Measurements from ENCODE around the gene ITGA1. TPM values are rescaled to one million over a fixed set of nuclear protein-coding genes. Genes with fewer than 3 reads are reported as not detected.

ITGA1 gene
- total and polyA plus RNA-seq, 2 of the 8 experiments (the other 6 are each of a cell fraction or from before 2014, with no cell fraction given) = 2.3 to 9.0 TPM

DNA sequence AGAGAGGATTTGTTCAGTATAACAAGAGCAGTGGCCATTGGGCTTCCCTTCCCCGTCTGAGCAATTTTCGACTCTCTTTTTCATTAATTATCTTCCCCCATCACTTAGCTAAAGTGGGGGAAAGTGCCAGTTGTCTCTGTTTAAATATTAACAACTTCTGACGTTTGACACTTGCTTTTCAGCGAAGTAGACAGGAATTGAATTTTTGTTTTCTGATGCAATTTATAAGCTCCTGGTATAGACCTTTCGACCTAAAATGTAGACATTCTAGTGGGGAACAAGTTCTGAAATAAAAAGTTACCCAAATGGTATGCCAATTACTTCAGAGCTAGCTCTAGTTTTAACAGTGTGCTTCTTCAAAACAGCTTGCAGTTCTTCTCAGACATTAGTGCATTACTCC, 100.6 kb downstream of the ITGA1 start:
- Histone ChIP-seq H2BK15ac (ENCODE audit: low read length) (no peak overlapping the region), H2AK5ac (ENCODE audit: low read depth, low read length) (no peak overlapping the region), H3K4ac (replicated peaks; ENCODE audit: insufficient read length, low read depth, low read length) (no peak overlapping the region), H2BK5ac (ENCODE audit: low read depth, low read length) (no peak overlapping the region), H3K4me3 (ENCODE audit: extremely low read depth in 1 of 4, insufficient read depth in 2 of 4, low read depth in 3 of 4, low read length in 4 of 4) (no peak overlapping the region), H3K14ac (ENCODE audit: insufficient read length) (no peak overlapping the region), H2BK120ac (replicated peaks; ENCODE audit: low read depth, low read length) (no peak overlapping the region), H3K79me2 (ENCODE audit: control insufficient read depth in 1 of 2, insufficient read depth in 2 of 2, low read length in 2 of 2) (no peaks in the 10 kb centered on the region), H3K4me1 (replicated peaks in 1 of 4; ENCODE audit: control insufficient read depth in 3 of 4, insufficient read depth in 4 of 4, low read length in 3 of 4) (no peaks in the 10 kb centered on the region), H2AFZ (ENCODE audit: low read length) (no peak overlapping the region), H3K79me1 (ENCODE audit: low read depth, low read length) (no peaks in the 10 kb centered on the region), H4K20me1 (replicated peaks in 1 of 2; ENCODE audit: control insufficient read depth in 1 of 2, insufficient read depth in 2 of 2, low read length in 2 of 2) (no peaks in the 10 kb centered on the region), H3K27ac (ENCODE audit: low read depth, low read length) (no peak overlapping the region), H3K9ac (replicated peaks in 1 of 4; ENCODE audit: extremely low read depth in 1 of 4, low read depth in 3 of 4, low read length in 3 of 4) (no peak overlapping the region), H3K18ac (ENCODE audit: extremely low read depth, low read length) (no peak overlapping the region), H4K8ac (ENCODE audit: extremely low read depth, insufficient read depth, low read length) (no peak overlapping the region), H2BK20ac (ENCODE audit: low read length) (no peak overlapping the region), H3K27me3 (replicated peaks in 1 of 4; ENCODE audit: control insufficient read depth in 3 of 4, extremely low read depth in 1 of 4, insufficient read depth in 3 of 4, low read length in 3 of 4) (no peaks in the 10 kb centered on the region), H4K91ac (replicated peaks; ENCODE audit: insufficient read length, low read length) (no peak overlapping the region), H3K56ac (replicated peaks; ENCODE audit: insufficient read length, low read depth, low read length) (no peak overlapping the region), H4K5ac (ENCODE audit: insufficient read length, low read depth, low read length) (no peak overlapping the region), H3K9me3 (ENCODE audit: insufficient read depth in 2 of 2, low read depth in 1 of 2, low read length in 1 of 2) (no peaks in the 10 kb centered on the region), H3K4me2 (ENCODE audit: insufficient read depth in 1 of 2, low read depth in 2 of 2, low read length in 2 of 2) (no peak overlapping the region), H3K36me3 (ENCODE audit: control insufficient read depth in 2 of 4, insufficient read depth in 4 of 4, low read length in 3 of 4) (no peaks in the 10 kb centered on the region), H3K23ac (ENCODE audit: insufficient read length) (no peak overlapping the region), H2BK12ac (ENCODE audit: low read depth, low read length) (no peak overlapping the region), H3K23me2 (ENCODE audit: low read depth, low read length) (no peaks in the 10 kb centered on the region)
- FAIRE-seq = no peak
- POLR2A ChIA-PET (ENCODE audit: partially characterized antibody) = no interaction called here
- WGBS, 2 experiments (ENCODE audit: extremely low coverage in 1 of 2, insufficient coverage in 1 of 2, insufficient read length in 1 of 2, insufficient replicate concordance in 2 of 2, low coverage in 1 of 2, low lambda C conversion rate in 2 of 2, missing lambda C conversion rate in 1 of 2) = 91% methylated on average over 5 of the region's 5 CpGs; no CpG with 5 or more reads in 1 of the 2 experiments
- CTCF ChIA-PET (ENCODE audit: partially characterized antibody) = interaction anchor here (1.1 kb wide), 1 partner anchor 77 kb away, joined by 3 read pairs; no protein-coding TSS in a partner anchor
- no peak for DNase-seq (ENCODE audit: low read depth in 1 of 2, low spot score in 2 of 2)
- TF ChIP-seq KDM5A (IDR thresholded peaks at IDR 0.05; ENCODE audit: low read length) = no peak
- TF ChIP-seq NANOG (IDR thresholded peaks at IDR 0.05; ENCODE audit: insufficient read depth, low read depth, low read length, poor library complexity, severe bottlenecking) = no peak
- no peak for TF ChIP-seq TEAD4 (IDR thresholded peaks at IDR 0.05; ENCODE audit: low read depth, low read length)
- TF ChIP-seq CHD1 (IDR thresholded peaks at IDR 0.05; ENCODE audit: low read depth, low read length) = no peak
- no peak for TF ChIP-seq SP4 (IDR thresholded peaks at IDR 0.05; ENCODE audit: low read length)
- TF ChIP-seq SAP30 (IDR thresholded peaks at IDR 0.05; ENCODE audit: insufficient read depth, insufficient replicate concordance, low read length) = no peak
